Transverse colon (tissue), 4 donors: Measurements from ENCODE around the gene GPR153. TPM values are rescaled to one million over a fixed set of nuclear protein-coding genes. Genes with fewer than 3 reads are reported as not detected.

ENCODE experiments used
- DNase-seq: peaks from one replicate; pipeline ENCODE4 v3.0.0-alpha.2; 2019
- H3K27ac ChIP-seq, 4 donors: fragments of 200-600 bp; sonication (generic); 2 replicates each; pipeline ENCODE4 v1.5.1; 2016 to 2018; ENCODE audit warnings: inconsistent platforms in 4 of 4
- H3K27me3 ChIP-seq: fragments of 200-600 bp; sonication (generic); 2 replicates; pipeline ENCODE4 v1.5.1; 2017; ENCODE audit warnings: inconsistent platforms
- H3K36me3 ChIP-seq, 4 donors: fragments of 200-600 bp; sonication (generic); 2 replicates each; pipeline ENCODE4 v1.5.1; 2017 to 2019; ENCODE audit warnings: inconsistent platforms in 4 of 4
- H3K4me1 ChIP-seq, 4 donors: fragments of 200-600 bp; sonication (generic); 2 replicates each; pipeline ENCODE4 v1.5.1; 2017 to 2020; ENCODE audit warnings: inconsistent platforms in 4 of 4
- H3K4me3 ChIP-seq, 4 donors: fragments of 200-600 bp; sonication (generic); 1 replicate in 1 of 4; 2 replicates in 3 of 4; pipeline versions ENCODE4 v1.5.1 to v1.6.1; 2017 to 2019; ENCODE audit warnings: inconsistent platforms in 4 of 4
- H3K9me3 ChIP-seq, 2 donors: fragments of 200-600 bp; sonication (generic); 2 replicates each; pipeline ENCODE4 v1.5.1; 2017 to 2019; ENCODE audit warnings: inconsistent platforms in 2 of 2
- CTCF ChIP-seq, 5 experiments: fragments of 200-600 bp in 3 of 5; fragments of 450-650 bp in 2 of 5; sonication (generic) in 3 of 5; IDR thresholded peaks; 1 replicate in 2 of 5; 2 replicates in 3 of 5; pipeline ENCODE4 v1.5.1; 2016 to 2017; ENCODE audit warnings: antibody characterized with exemption in 5 of 5, inconsistent platforms in 3 of 5, mild to moderate bottlenecking in 2 of 5, moderate library complexity in 1 of 5
- EP300 ChIP-seq: sonication (generic); formaldehyde crosslinking; IDR thresholded peaks from one replicate; pipeline ENCODE4 v1.6.1; 2017; ENCODE audit warnings: antibody characterized with exemption, low read depth
- POLR2A ChIP-seq: fragments of 450-650 bp; IDR thresholded peaks from one replicate; pipeline ENCODE4 v1.6.1; 2016; ENCODE audit warnings: antibody characterized with exemption, mild to moderate bottlenecking, moderate library complexity
- POLR2AphosphoS5 ChIP-seq, 3 donors: sonication (generic); formaldehyde crosslinking; IDR thresholded peaks; one replicate each; pipeline ENCODE4 v1.6.1; 2016; ENCODE audit warnings: antibody characterized with exemption in 3 of 3
- WGBS, 2 donors: methylation state at CpG; one replicate each; pipeline ENCODE4 v1.1.5; 2018; ENCODE audit warnings: low coverage in 1 of 2; 5-methylcytosine and 5-hydroxymethylcytosine counted together
- in situ Hi-C, 4 donors: fragments of 200-750 bp; cut with MboI; loops; one replicate each; pipeline versions ENCODE4 v1.15.0 to v1.15.1; 2017; ENCODE audit warnings: low sequenced_read_pairs in 3 of 4, low pct_ligation_motif_present in 1 of 4, low pct_unique_long_range_greater_than_20kb in 1 of 4
- intact Hi-C: fragments of 100-400 bp; cut with DNase I; formaldehyde crosslinking; loops from one replicate; pipeline ENCODE4 v1.15.1; 2023; ENCODE audit warnings: low total_unique reads
- total RNA-seq, 4 donors: library from RNA; depleted of rRNA; stranded (reverse); fragments of >200 nt; gene quantifications; one replicate each; pipeline ENCODE4 v1.1.0, GENCODE V29; 2016

Gene GPR153
- total RNA-seq, 4 donors from 2014 or later: 15.6 to 38.2 (median 27.8) TPM

- intact Hi-C loops: no loop called here
- DNase-seq: no peak
- Histone ChIP-seq H3K36me3 (no peaks in the 10 kb centered on the region), H3K9me3 (no peaks in the 10 kb centered on the region), H3K4me3 (no peak overlapping the region), H3K27me3 (no peaks in the 10 kb centered on the region), H3K27ac (peak overlapping the region; percentile 58 to 81 (median 68)), H3K4me1 (peaks cover 13 to 44% (median 33%) of the 10 kb centered on the region in 4 donors)
- WGBS, 2 donors: 40 to 45% methylated on average over 1 to 4 of the region's 4 CpGs
- TF ChIP-seq EP300: no peak
- TF ChIP-seq POLR2AphosphoS5 (IDR thresholded peaks at IDR 0.05): no peak
- TF ChIP-seq CTCF (IDR thresholded peaks at IDR 0.05): no peak
- TF ChIP-seq POLR2A: no peak
- in situ Hi-C loops: no loop called here
These were observed 10.1 kb upstream of the GPR153 start for GRCh38 chr1:6271006-6271405.

GRCh38 chr1:6270401-6270800, 9.5 kb upstream of the GPR153 start:
- intact Hi-C loops (no loop called here), in situ Hi-C loops (no loop called here)
- peaks cover 12 to 41% (median 29%) of the 10 kb centered on the region in 4 donors for H3K4me1 ChIP-seq
- no peak overlapping the region for H3K4me3 ChIP-seq
- 33% methylated on average over 7 of the region's 8 CpGs; no CpG with 5 or more reads in 1 of the 2 donors for WGBS, 2 donors
- H3K9me3 ChIP-seq: no peaks in the 10 kb centered on the region
- H3K36me3 ChIP-seq: no peaks in the 10 kb centered on the region
- peak; percentile 45 for DNase-seq
- H3K27me3 ChIP-seq: no peaks in the 10 kb centered on the region
- peak overlapping the region; percentile 58 to 81 (median 68) for H3K27ac ChIP-seq
- TF ChIP-seq CTCF (IDR thresholded peaks at IDR 0.05): no peak
- TF ChIP-seq POLR2AphosphoS5 (IDR thresholded peaks at IDR 0.05): no peak
- TF ChIP-seq POLR2A: no peak
- no peak for TF ChIP-seq EP300

- in situ Hi-C loops (no loop called here), intact Hi-C loops (no loop called here)
- DNase-seq: peak; percentile 76
- WGBS, 2 donors: 41% methylated on average over 21 of the region's 22 CpGs; no CpG with 5 or more reads in 1 of the 2 donors
- H3K4me3 ChIP-seq: no peak overlapping the region
- no peaks in the 10 kb centered on the region for H3K36me3 ChIP-seq
- peaks cover 12 to 41% (median 29%) of the 10 kb centered on the region in 4 donors for H3K4me1 ChIP-seq
- H3K27ac ChIP-seq: peak overlapping the region; percentile 58 to 81 (median 68)
- TF ChIP-seq POLR2A: peak; percentile 23
- peak in 1 of 3 donors; percentile 9 for TF ChIP-seq POLR2AphosphoS5 (IDR thresholded peaks at IDR 0.05)
- no peak for TF ChIP-seq EP300
- H3K9me3 ChIP-seq: no peaks in the 10 kb centered on the region
- no peaks in the 10 kb centered on the region for H3K27me3 ChIP-seq
These were observed 9.0 kb upstream of the GPR153 start for GRCh38 chr1:6269720-6270400.

- H3K9me3 ChIP-seq: no peaks in the 10 kb centered on the region
- H3K27ac ChIP-seq: peak overlapping the region; percentile 58 to 81 (median 68)
- intact Hi-C loops: no loop called here
- DNase-seq: no peak
- in situ Hi-C loops: no loop called here
- H3K36me3 ChIP-seq: no peaks in the 10 kb centered on the region
- TF ChIP-seq CTCF (IDR thresholded peaks at IDR 0.05) (no peak), POLR2AphosphoS5 (IDR thresholded peaks at IDR 0.05) (no peak), POLR2A (no peak), EP300 (no peak)
- 70 to 86% methylated on average over 2 to 14 of the region's 14 CpGs for whole genome bisulfite sequencing, 2 donors
- peaks cover 12 to 41% (median 29%) of the 10 kb centered on the region in 4 donors for H3K4me1 ChIP-seq
- H3K4me3 ChIP-seq: no peak overlapping the region
- no peaks in the 10 kb centered on the region for H3K27me3 ChIP-seq
These were observed 8.4 kb upstream of the GPR153 start for GRCh38 chr1:6269296-6269695.
